Endothelial cell of umbilical vein (primary cell): Measurements from ENCODE around the gene GLI3. TPM values are rescaled to one million over a fixed set of nuclear protein-coding genes. Genes with fewer than 3 reads are reported as not detected.

Experiments used
- BruUV-seq: library from RNA; stranded (reverse); fragments of 400-500 nt; replicated peaks from 2 replicates; lab custom pipeline; 2021; lab: Mats Ljungman, UMichigan
- CTCF ChIA-PET: fragments of 300-600, 350-600 bp; sonication (Branson Sonifier 250); formaldehyde crosslinking; loops from one replicate; lab custom pipeline; 2021; ENCODE audit warnings: antibody characterized with exemption, inconsistent platforms; lab: Charles Lee
- POLR2A ChIA-PET: fragments of 300-600, 350-600 bp; sonication (Branson Sonifier 250); formaldehyde crosslinking; loops from one replicate; lab custom pipeline; 2021; ENCODE audit warnings: antibody characterized with exemption, inconsistent platforms; lab: Charles Lee
- DNase-seq: peaks from one replicate; pipeline ENCODE4 v3.0.0-alpha.2; 2011; ENCODE audit warnings: low read depth, low spot score
- FAIRE-seq: peaks from 2 replicates; lab custom pipeline; 2011; peaks lifted over from hg19 to GRCh38; lab: Jason Lieb, UNC
- H2AFZ ChIP-seq: 2 replicates; pipeline ENCODE4 v1.6.0; 2012; ENCODE audit warnings: low read depth, low read length, control low read depth, inconsistent platforms
- H3K27ac ChIP-seq: 2 replicates; pipeline ENCODE4 v1.5.1; 2011; ENCODE audit warnings: low read depth, mild to moderate bottlenecking, control low read depth, low read length, moderate library complexity; ENCODE audit not compliant: insufficient read depth
- H3K27me3 ChIP-seq, 2 experiments: 2 replicates each; pipeline versions ENCODE4 v1.6.0 to v1.6.1; 2011; ENCODE audit warnings: low read length in 2 of 2, mixed read lengths in 1 of 2; ENCODE audit not compliant: control insufficient read depth in 2 of 2, insufficient read depth in 2 of 2
- H3K36me3 ChIP-seq, 2 experiments: 2 replicates in 1 of 2; 3 replicates in 1 of 2; pipeline ENCODE4 v1.5.1; 2011; ENCODE audit warnings: low read length in 2 of 2, mild to moderate bottlenecking in 1 of 2, moderate library complexity in 1 of 2; ENCODE audit not compliant: control insufficient read depth in 2 of 2, insufficient read depth in 2 of 2; ENCODE audit errors: extremely low read depth in 1 of 2
- H3K4me1 ChIP-seq: 3 replicates; pipeline ENCODE4 v1.5.1; 2011; ENCODE audit warnings: mild to moderate bottlenecking, low read length; ENCODE audit not compliant: control insufficient read depth, insufficient read depth; ENCODE audit errors: extremely low read depth
- H3K4me2 ChIP-seq: 2 replicates; pipeline ENCODE4 v1.6.1; 2011; ENCODE audit warnings: low read length, control low read depth, mixed read lengths; ENCODE audit not compliant: insufficient read depth
- H3K4me3 ChIP-seq, 3 experiments: fragments of 200-600 bp in 1 of 3; sonication (generic), shearing (Covaris generic) in 1 of 3; replicated peaks in 1 of 3; 2 replicates each; pipeline ENCODE4 v1.5.1; 2011 to 2016; ENCODE audit warnings: control low read depth in 3 of 3, low read length in 3 of 3, mild to moderate bottlenecking in 2 of 3, inconsistent platforms in 1 of 3, low read depth in 1 of 3, moderate library complexity in 1 of 3; ENCODE audit not compliant: insufficient read depth in 1 of 3
- H3K79me2 ChIP-seq: 2 replicates; pipeline ENCODE4 v1.6.0; 2012; ENCODE audit warnings: low read length, inconsistent platforms; ENCODE audit not compliant: control insufficient read depth, insufficient read depth
- H3K9ac ChIP-seq: replicated peaks from 2 replicates; pipeline ENCODE3; 2011; ENCODE audit warnings: low read length, control low read depth; ENCODE audit not compliant: insufficient read depth; ENCODE audit errors: extremely low read depth
- H3K9me1 ChIP-seq: replicated peaks from 3 replicates; pipeline ENCODE4 v1.6.0; 2011; ENCODE audit warnings: mild to moderate bottlenecking, low read length; ENCODE audit not compliant: control insufficient read depth, insufficient read depth; ENCODE audit errors: extremely low read depth
- H3K9me3 ChIP-seq: replicated peaks from 2 replicates; pipeline ENCODE4 v1.5.1; 2012; ENCODE audit warnings: low read length, inconsistent platforms; ENCODE audit not compliant: control insufficient read depth, insufficient read depth
- H4K20me1 ChIP-seq: replicated peaks from 2 replicates; pipeline ENCODE3; 2011; ENCODE audit warnings: mild to moderate bottlenecking, low read length; ENCODE audit not compliant: control insufficient read depth, insufficient read depth; ENCODE audit errors: extremely low read depth
- EZH2 ChIP-seq: IDR thresholded peaks from 2 replicates; pipeline ENCODE4 v1.6.1; 2012; ENCODE audit warnings: borderline replicate concordance, low read depth, mild to moderate bottlenecking, moderate library complexity, low read length, inconsistent platforms; ENCODE audit not compliant: severe bottlenecking
- FOS ChIP-seq: IDR thresholded peaks from 2 replicates; pipeline ENCODE4 v1.6.1; 2011; ENCODE audit warnings: mild to moderate bottlenecking, low read length, moderate library complexity, borderline replicate concordance; ENCODE audit not compliant: insufficient read depth
- GATA2 ChIP-seq: IDR thresholded peaks from 2 replicates; pipeline ENCODE4 v1.7.0; 2011; ENCODE audit warnings: low read depth, mild to moderate bottlenecking, moderate library complexity, mixed read lengths, low read length; ENCODE audit not compliant: insufficient read length, insufficient read depth
- JUN ChIP-seq: IDR thresholded peaks from 2 replicates; pipeline ENCODE4 v1.6.1; 2011; ENCODE audit warnings: borderline replicate concordance, low read depth; ENCODE audit not compliant: insufficient read length, insufficient read depth
- MYC ChIP-seq: IDR thresholded peaks from one replicate; pipeline ENCODE4 v1.6.1; 2011; ENCODE audit warnings: mild to moderate bottlenecking, low read depth, low read length
- POLR2A ChIP-seq: IDR thresholded peaks from 2 replicates; pipeline ENCODE4 v1.6.1; 2012; ENCODE audit warnings: low read depth, mild to moderate bottlenecking, control low read depth, low read length
- POLR2AphosphoS5 ChIP-seq: IDR thresholded peaks from 2 replicates; pipeline ENCODE4 v1.6.1; 2012; ENCODE audit warnings: low read depth, mild to moderate bottlenecking, control low read depth, low read length, moderate library complexity; ENCODE audit not compliant: insufficient read depth
- dilution Hi-C: fragments of 300-500 bp; cut with MboI; formaldehyde crosslinking; loops from one replicate; pipeline ENCODE4 v1.15.0; 2019; ENCODE audit warnings: low sequenced_read_pairs; ENCODE audit not compliant: extremely low pct_ligation_motif_present
- intact Hi-C: fragments of 100-400 bp; cut with micrococcal nuclease; formaldehyde crosslinking; loops from one replicate; pipeline ENCODE4 v1.10.0; 2022
- polyA plus RNA-seq, 4 experiments: library from polyadenylated mRNA; depleted of rRNA in 3 of 4; stranded (reverse) in 3 of 4; unstranded in 1 of 4; fragments of >200 nt; gene quantifications; 2 replicates each; pipeline versions ENCODE4 v1.2.1 to v1.2.3, GENCODE V29; 2011 to 2012; ENCODE audit warnings: missing spikeins in 1 of 4
- total RNA-seq: library from RNA; stranded (reverse); gene quantifications from 2 replicates; pipeline ENCODE4 v1.2.3, GENCODE V29; 2021
- TF ChIP-seq, protein P1 (sequence below), 2 donors: IDR thresholded peaks; 1 replicate in 1 of 2; 2 replicates in 1 of 2; pipeline ENCODE4 v1.5.1; 2011; ENCODE audit warnings: low read length in 2 of 2, mild to moderate bottlenecking in 2 of 2, moderate library complexity in 2 of 2, control low read depth in 1 of 2, inconsistent platforms in 1 of 2, low read depth in 1 of 2; ENCODE audit not compliant: insufficient read depth in 1 of 2; ENCODE audit errors: extremely low read depth in 1 of 2
- TF ChIP-seq, protein P2 (sequence below): IDR thresholded peaks from 2 replicates; pipeline ENCODE4 v1.6.1; 2011; ENCODE audit not compliant: insufficient read depth, insufficient read length

The GLI3 gene
- total and polyA plus RNA-seq, 2 donors (not counting 3 experiments of a cell fraction or from before 2014, with no cell fraction given) = 6.0 to 24.9 TPM

DNA sequence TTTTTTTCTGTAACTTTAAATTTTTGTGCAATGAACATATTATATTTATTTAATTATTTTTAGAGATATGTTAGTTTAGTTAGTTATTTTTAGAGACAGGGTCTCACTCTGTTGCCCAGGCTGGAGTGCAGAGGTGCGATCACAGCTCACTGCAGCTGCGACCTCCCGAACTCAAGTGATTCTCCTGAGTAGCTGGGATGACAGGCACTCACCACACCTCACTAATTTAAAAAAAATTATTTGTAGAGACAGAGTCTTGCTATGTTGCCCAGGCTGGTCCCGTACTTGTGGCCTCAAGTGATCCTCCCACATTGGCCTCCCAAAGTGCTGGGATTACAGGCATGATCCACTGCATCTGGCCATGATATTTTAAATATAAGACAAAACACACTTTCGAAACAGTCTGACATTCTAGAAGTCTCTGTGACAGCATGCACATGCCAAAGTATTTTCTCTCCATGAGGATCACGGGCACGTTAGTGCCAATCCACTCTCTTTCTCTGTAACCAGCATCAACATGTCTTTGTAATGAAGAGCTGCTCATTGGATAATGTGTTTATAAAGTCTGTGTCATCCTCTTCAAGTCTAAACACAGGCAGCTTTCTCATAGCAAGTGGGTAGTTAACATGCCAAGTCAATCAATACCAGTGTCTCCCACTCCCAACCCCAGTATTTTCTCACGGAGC lies 137.4 kb downstream of the GLI3 start:
- dilution Hi-C loops = no loop called here
- BruUV-seq = no TSS peak
- TF ChIP-seq POLR2AphosphoS5 = no peak
- TF ChIP-seq EZH2 = no peak
- no peak for TF ChIP-seq MYC
- no peak for TF ChIP-seq JUN
- TF ChIP-seq, protein P1, sequence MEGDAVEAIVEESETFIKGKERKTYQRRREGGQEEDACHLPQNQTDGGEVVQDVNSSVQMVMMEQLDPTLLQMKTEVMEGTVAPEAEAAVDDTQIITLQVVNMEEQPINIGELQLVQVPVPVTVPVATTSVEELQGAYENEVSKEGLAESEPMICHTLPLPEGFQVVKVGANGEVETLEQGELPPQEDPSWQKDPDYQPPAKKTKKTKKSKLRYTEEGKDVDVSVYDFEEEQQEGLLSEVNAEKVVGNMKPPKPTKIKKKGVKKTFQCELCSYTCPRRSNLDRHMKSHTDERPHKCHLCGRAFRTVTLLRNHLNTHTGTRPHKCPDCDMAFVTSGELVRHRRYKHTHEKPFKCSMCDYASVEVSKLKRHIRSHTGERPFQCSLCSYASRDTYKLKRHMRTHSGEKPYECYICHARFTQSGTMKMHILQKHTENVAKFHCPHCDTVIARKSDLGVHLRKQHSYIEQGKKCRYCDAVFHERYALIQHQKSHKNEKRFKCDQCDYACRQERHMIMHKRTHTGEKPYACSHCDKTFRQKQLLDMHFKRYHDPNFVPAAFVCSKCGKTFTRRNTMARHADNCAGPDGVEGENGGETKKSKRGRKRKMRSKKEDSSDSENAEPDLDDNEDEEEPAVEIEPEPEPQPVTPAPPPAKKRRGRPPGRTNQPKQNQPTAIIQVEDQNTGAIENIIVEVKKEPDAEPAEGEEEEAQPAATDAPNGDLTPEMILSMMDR (IDR thresholded peaks at IDR 0.05; ENCODE audit: extremely low read depth in 1 of 2, insufficient read depth in 1 of 2, low read depth in 1 of 2, low read length in 2 of 2) = no peak
- no peak for TF ChIP-seq FOS
- no peak for TF ChIP-seq POLR2A
- TF ChIP-seq, protein P2, sequence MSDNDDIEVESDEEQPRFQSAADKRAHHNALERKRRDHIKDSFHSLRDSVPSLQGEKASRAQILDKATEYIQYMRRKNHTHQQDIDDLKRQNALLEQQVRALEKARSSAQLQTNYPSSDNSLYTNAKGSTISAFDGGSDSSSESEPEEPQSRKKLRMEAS = no peak
- TF ChIP-seq GATA2 = no peak
- no peak overlapping the region for H3K27ac ChIP-seq
- H3K4me1 ChIP-seq = no peaks in the 10 kb centered on the region
- no peak for DNase-seq
- FAIRE-seq = no peak
- ChIA-PET POLR2A (no interaction called here), CTCF (no interaction called here)
- H3K4me3 ChIP-seq = no peak overlapping the region
- peaks cover 0 to 2% of the 10 kb centered on the region in 2 experiments for H3K36me3 ChIP-seq
- H3K4me2 ChIP-seq = no peak overlapping the region
- no peaks in the 10 kb centered on the region for H3K79me2 ChIP-seq
- H2AFZ ChIP-seq = no peak overlapping the region
- no peaks in the 10 kb centered on the region for H4K20me1 ChIP-seq
- H3K9ac ChIP-seq = no peak overlapping the region
- H3K9me1 ChIP-seq = no peaks in the 10 kb centered on the region
- no peaks in the 10 kb centered on the region for H3K9me3 ChIP-seq
- intact Hi-C loops = no loop called here
- H3K27me3 ChIP-seq = no peaks in the 10 kb centered on the region
